ENCODE data around the gene VEGFA.

GRCh38 chr6:43761666-43762409 lies 8.2 kb upstream of the VEGFA start:
- TF ChIP-seq POLR2AphosphoS5 (IDR thresholded peaks at IDR 0.05; ENCODE audit: low read depth, low read length) (no peak), POLR2A (IDR thresholded peaks at IDR 0.05; ENCODE audit: low read depth, low read length) (no peak)
